ENCODE measurements around the gene FNBP1. TPM values are rescaled to one million over a fixed set of nuclear protein-coding genes. Genes with fewer than 3 reads are reported as not detected.

Gene FNBP1
- total and polyA plus RNA-seq, 2 of the 8 experiments (the other 6 are each of a cell fraction or from before 2014, with no cell fraction given) = 7.2 to 40.9 TPM

DNA sequence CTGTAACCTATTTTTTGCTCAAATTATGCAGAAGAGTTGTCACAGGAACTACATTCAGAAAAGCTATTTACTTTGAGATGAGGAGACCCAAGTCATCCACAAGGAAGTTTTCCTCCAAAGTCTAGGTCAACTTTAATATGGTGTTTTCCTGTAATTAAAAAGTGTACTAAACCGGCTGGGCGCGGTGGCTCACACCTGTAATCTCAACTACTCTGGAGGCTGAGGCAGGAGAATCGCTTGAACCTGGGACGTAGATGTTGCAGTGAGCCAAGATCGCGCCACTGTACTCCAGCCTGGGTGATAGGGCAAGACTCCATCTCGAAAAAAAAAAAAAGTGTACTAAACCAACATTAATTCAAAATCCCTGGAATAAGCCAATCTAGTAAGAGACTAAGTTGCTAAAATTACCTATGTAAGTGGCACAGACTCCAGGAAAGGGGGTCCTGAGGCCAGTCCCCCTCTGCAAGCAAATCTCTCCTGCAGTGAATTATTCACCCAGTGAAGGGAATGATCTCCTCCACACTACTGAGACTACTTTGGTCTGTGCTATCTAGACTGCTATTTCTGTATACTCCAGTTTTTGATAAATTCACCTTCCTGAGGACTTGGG, 38.9 kb downstream of the FNBP1 start (continued):
- TF ChIP-seq, protein P1, sequence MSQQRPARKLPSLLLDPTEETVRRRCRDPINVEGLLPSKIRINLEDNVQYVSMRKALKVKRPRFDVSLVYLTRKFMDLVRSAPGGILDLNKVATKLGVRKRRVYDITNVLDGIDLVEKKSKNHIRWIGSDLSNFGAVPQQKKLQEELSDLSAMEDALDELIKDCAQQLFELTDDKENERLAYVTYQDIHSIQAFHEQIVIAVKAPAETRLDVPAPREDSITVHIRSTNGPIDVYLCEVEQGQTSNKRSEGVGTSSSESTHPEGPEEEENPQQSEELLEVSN (IDR thresholded peaks at IDR 0.05) = no peak
